Measurements from ENCODE around the gene TANGO2. TPM values are rescaled to one million over a fixed set of nuclear protein-coding genes. Genes with fewer than 3 reads are reported as not detected.

The TANGO2 gene
- total and polyA plus RNA-seq, 10 donors: 18.7 to 72.2 (median 55.1) TPM

DNA sequence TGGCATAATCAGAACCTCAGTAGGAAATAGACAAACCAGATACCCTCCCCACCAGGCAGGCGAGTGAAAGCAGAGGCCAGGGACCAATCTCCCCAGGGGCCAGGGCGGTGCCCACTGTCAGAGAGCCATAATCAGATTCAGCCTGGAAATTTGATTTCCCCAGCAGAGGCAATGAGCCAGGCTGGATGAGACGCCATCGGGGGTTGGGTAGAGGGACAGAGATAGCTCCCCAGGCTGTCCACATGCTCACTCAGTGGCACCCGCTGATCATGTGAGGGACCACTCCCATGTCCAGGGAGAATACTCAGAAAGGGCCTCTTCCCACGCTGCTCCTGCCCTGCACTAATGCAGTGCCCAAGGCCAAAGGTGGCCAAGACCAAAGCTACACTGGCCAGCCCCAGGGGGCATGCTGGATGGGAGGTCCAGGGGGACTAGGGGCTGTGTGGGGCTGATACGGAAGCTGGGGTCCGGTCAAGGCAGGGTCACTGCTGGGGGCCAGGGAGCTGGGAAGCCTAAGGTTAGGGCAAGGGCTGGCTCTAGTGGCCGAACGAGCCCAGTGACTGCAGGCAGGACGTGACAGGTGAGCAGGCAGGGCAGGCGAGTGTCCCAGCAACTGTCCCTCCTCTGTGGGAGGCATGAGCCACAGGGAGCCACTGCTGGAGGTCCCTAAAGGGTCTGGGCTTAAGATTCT is 24.1 kb upstream of the TANGO2 start:
- Histone ChIP-seq H3K27me3 (replicated peaks in 1 of 7) (no peaks in the 10 kb centered on the region), H3K36me3 (no peaks in the 10 kb centered on the region), H3K4me1 (peaks cover 0 to 55% (median 19%) of the 10 kb centered on the region in 6 donors), H3K4me3 (no peak overlapping the region), H3K27ac (peak overlapping the region in 7 of 8 donors; percentile 9 to 84 (median 80)), H3K9me3 (no peaks in the 10 kb centered on the region)
- TF ChIP-seq POLR2A (IDR thresholded peaks at IDR 0.05) (no peak), POLR2AphosphoS5 (IDR thresholded peaks at IDR 0.05) (no peak)
- TF ChIP-seq, protein P1, sequence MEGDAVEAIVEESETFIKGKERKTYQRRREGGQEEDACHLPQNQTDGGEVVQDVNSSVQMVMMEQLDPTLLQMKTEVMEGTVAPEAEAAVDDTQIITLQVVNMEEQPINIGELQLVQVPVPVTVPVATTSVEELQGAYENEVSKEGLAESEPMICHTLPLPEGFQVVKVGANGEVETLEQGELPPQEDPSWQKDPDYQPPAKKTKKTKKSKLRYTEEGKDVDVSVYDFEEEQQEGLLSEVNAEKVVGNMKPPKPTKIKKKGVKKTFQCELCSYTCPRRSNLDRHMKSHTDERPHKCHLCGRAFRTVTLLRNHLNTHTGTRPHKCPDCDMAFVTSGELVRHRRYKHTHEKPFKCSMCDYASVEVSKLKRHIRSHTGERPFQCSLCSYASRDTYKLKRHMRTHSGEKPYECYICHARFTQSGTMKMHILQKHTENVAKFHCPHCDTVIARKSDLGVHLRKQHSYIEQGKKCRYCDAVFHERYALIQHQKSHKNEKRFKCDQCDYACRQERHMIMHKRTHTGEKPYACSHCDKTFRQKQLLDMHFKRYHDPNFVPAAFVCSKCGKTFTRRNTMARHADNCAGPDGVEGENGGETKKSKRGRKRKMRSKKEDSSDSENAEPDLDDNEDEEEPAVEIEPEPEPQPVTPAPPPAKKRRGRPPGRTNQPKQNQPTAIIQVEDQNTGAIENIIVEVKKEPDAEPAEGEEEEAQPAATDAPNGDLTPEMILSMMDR (IDR thresholded peaks at IDR 0.05 in 8 of 11, conservative IDR thresholded peaks at IDR 0.05 in 3 of 11): no peak
- intact Hi-C loops (cut with DNase I; ENCODE audit: low total_unique reads): no loop called here
- 81 to 92% (median 82%) methylated on average over 11 to 12 of the region's 12 CpGs for WGBS, 5 donors
- peak; percentile 56 for DNase-seq

DNA sequence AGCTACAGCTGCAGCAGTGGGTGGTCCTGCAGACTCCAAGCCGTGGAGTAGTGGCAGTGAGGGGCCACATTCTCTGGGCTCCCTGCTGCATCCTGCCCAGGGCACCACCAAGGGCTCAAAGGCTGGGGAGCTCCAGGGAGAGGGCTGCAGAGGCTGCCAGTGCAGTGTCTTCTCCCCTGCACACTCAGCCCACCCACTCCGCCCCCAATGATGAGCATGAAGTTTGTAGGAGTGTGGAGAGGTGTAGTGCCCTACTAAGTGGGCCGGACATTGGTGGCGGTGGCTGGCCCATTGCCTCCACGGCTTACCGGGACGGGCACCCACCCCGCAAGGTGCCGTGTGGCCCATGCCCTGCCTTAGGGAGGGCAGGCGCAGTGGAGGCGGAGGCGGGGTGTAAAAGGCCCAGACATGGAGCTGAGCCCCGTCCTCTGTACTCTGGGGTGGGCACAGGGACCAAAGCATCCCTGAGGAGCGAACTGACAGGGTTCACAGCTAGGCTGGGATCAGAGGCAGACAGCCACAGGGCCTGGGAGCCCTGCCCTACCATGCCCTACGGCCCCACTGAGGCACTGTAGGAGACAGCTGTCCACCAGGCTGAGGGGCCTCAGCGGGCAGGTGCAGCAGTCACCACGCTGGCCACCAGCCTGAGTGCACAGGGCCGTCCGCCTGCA is 23.2 kb upstream of the TANGO2 start:
- Histone ChIP-seq H3K27ac (peak overlapping the region in 6 of 8 donors; percentile 56 to 84 (median 68)), H3K4me3 (no peak overlapping the region), H3K4me1 (peaks cover 0 to 55% (median 19%) of the 10 kb centered on the region in 6 donors), H3K27me3 (replicated peaks in 1 of 7) (no peaks in the 10 kb centered on the region), H3K36me3 (no peaks in the 10 kb centered on the region), H3K9me3 (peaks cover 0 to 7% (median 0%) of the 10 kb centered on the region in 8 donors)
- intact Hi-C loops (cut with DNase I; ENCODE audit: low total_unique reads): no loop called here
- WGBS, 5 donors: 84 to 91% (median 87%) methylated on average over 18 to 19 of the region's 19 CpGs
- no peak for TF ChIP-seq POLR2A (IDR thresholded peaks at IDR 0.05)
- no peak for TF ChIP-seq POLR2AphosphoS5 (IDR thresholded peaks at IDR 0.05)
- TF ChIP-seq, protein P1 (IDR thresholded peaks at IDR 0.05 in 8 of 11, conservative IDR thresholded peaks at IDR 0.05 in 3 of 11): no peak
- DNase-seq: peak; percentile 41

DNA sequence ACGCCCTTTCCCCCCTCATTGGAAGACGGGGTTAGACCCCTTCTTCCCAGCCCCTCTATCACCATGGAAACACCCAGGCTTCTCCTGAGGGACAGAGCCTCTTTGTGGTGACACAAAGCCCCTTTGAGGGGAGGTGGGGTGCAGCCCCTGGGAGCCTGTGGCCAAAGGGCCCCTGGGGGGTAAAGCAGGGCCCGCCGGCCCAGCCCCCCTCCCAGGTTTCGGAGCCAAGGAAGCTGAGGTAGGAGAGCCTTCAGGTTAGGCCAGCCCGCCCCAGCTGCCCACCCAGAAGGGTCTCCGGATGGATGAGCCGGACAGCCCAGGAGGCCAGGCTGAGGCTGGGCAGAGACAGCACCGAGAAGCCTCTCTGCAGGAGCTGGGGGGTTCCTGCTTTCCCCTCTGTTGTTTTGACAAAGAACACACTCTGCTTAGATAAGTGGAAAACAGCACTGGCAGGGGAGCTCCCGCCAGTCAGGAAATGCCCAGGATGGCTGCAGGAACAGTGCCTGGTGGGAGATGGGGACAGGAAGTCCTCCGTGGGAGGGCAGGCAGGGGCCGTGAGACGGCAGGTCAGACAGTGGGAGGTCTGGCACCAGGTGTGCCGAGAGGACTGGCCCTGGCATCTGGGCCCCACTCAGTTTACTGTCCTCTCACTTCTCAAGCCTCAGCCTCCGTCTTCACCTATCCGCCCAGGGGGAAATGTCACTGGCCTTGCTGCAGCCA is 22.5 kb upstream of the TANGO2 start:
- TF ChIP-seq, protein P1 (IDR thresholded peaks at IDR 0.05 in 8 of 11, conservative IDR thresholded peaks at IDR 0.05 in 3 of 11): no peak
- TF ChIP-seq POLR2AphosphoS5 (IDR thresholded peaks at IDR 0.05): peak; percentile 29 to 63 (median 47)
- TF ChIP-seq POLR2A (IDR thresholded peaks at IDR 0.05): no peak
- no peaks in the 10 kb centered on the region for H3K36me3 ChIP-seq
- no peak overlapping the region for H3K4me3 ChIP-seq
- peak overlapping the region in 7 of 8 donors; percentile 5 to 84 (median 58) for H3K27ac ChIP-seq
- intact Hi-C loops (cut with DNase I; ENCODE audit: low total_unique reads): no loop called here
- whole genome bisulfite sequencing, 5 donors: 43 to 62% (median 57%) methylated on average over 14 to 16 of the region's 16 CpGs
- H3K9me3 ChIP-seq: peaks cover 1 to 14% (median 5%) of the 10 kb centered on the region in 8 donors
- DNase-seq: peak; percentile 58
- peaks cover 0 to 55% (median 19%) of the 10 kb centered on the region in 6 donors for H3K4me1 ChIP-seq
- H3K27me3 ChIP-seq (replicated peaks in 1 of 7): no peaks in the 10 kb centered on the region
